Measurements from ENCODE around the gene PLEKHM3. TPM values are rescaled to one million over a fixed set of nuclear protein-coding genes. Genes with fewer than 3 reads are reported as not detected.

PLEKHM3 gene
- total RNA-seq, 1 donor from 2014 or later, result 19.5 TPM

GRCh38 chr2:207835805-207836204 lies 189.5 kb downstream of the PLEKHM3 start:
- no peak overlapping the region for H3K4me3 ChIP-seq
- no peaks in the 10 kb centered on the region for H3K9me3 ChIP-seq (ENCODE audit: low read depth)
- no peak overlapping the region for H3K27ac ChIP-seq
- H3K27me3 ChIP-seq, result no peaks in the 10 kb centered on the region
- no peak overlapping the region for H3K9ac ChIP-seq
- no peaks in the 10 kb centered on the region for H3K36me3 ChIP-seq
- H3K4me1 Mint-ChIP-seq, result peaks cover 13% of the 10 kb centered on the region
- no peak overlapping the region for H3K4me2 ChIP-seq
- TF ChIP-seq CTCF (IDR thresholded peaks at IDR 0.05), result no peak
- no peak for TF ChIP-seq EZH2 (IDR thresholded peaks at IDR 0.05)
- no peak for TF ChIP-seq EZH2phosphoT487 (IDR thresholded peaks at IDR 0.05)
- peaks cover 1% of the 10 kb centered on the region for H3K36me3 Mint-ChIP-seq
- H3K4me3 Mint-ChIP-seq, result no peak overlapping the region
- H3K27ac Mint-ChIP-seq, result no peak overlapping the region
- no peaks in the 10 kb centered on the region for H3K79me2 ChIP-seq (ENCODE audit: low read depth)
- no peaks in the 10 kb centered on the region for H3K27me3 Mint-ChIP-seq (ENCODE audit: insufficient read depth, low read depth)
- no peaks in the 10 kb centered on the region for H3K9me3 Mint-ChIP-seq
- H3F3A ChIP-seq (ENCODE audit: low read depth), result peaks cover 40% of the 10 kb centered on the region
- H4K20me1 ChIP-seq (ENCODE audit: low read depth), result no peaks in the 10 kb centered on the region
- DNase-seq (ENCODE audit: low spot score), result no peak
- no peak overlapping the region for H2AFZ ChIP-seq (replicated peaks)
- peaks cover 50% of the 10 kb centered on the region for H3K4me1 ChIP-seq

- H3K27ac ChIP-seq, result no peak overlapping the region
- H3F3A ChIP-seq (ENCODE audit: low read depth), result peaks cover 19% of the 10 kb centered on the region
- peaks cover 38% of the 10 kb centered on the region for H3K4me1 ChIP-seq
- no peak overlapping the region for H2AFZ ChIP-seq (replicated peaks)
- Mint-ChIP-seq H3K4me3 (no peak overlapping the region), H3K27ac (no peak overlapping the region), H3K9me3 (no peaks in the 10 kb centered on the region), H3K36me3 (peaks cover 1% of the 10 kb centered on the region), H3K27me3 (ENCODE audit: insufficient read depth, low read depth) (peaks cover 3% of the 10 kb centered on the region), H3K4me1 (peaks cover 13% of the 10 kb centered on the region)
- no peak overlapping the region for H3K4me2 ChIP-seq
- H3K4me3 ChIP-seq, result no peak overlapping the region
- no peaks in the 10 kb centered on the region for H3K79me2 ChIP-seq (ENCODE audit: low read depth)
- no peaks in the 10 kb centered on the region for H3K9me3 ChIP-seq (ENCODE audit: low read depth)
- H4K20me1 ChIP-seq (ENCODE audit: low read depth), result no peaks in the 10 kb centered on the region
- DNase-seq (ENCODE audit: low spot score), result no peak
- no peaks in the 10 kb centered on the region for H3K27me3 ChIP-seq
- H3K36me3 ChIP-seq, result no peaks in the 10 kb centered on the region
- TF ChIP-seq CTCF (IDR thresholded peaks at IDR 0.05) (no peak), EZH2phosphoT487 (IDR thresholded peaks at IDR 0.05) (no peak), EZH2 (IDR thresholded peaks at IDR 0.05) (no peak)
- H3K9ac ChIP-seq, result no peak overlapping the region
Observed at GRCh38 chr2:207833251-207833751, 192.0 kb downstream of the PLEKHM3 start.

DNA sequence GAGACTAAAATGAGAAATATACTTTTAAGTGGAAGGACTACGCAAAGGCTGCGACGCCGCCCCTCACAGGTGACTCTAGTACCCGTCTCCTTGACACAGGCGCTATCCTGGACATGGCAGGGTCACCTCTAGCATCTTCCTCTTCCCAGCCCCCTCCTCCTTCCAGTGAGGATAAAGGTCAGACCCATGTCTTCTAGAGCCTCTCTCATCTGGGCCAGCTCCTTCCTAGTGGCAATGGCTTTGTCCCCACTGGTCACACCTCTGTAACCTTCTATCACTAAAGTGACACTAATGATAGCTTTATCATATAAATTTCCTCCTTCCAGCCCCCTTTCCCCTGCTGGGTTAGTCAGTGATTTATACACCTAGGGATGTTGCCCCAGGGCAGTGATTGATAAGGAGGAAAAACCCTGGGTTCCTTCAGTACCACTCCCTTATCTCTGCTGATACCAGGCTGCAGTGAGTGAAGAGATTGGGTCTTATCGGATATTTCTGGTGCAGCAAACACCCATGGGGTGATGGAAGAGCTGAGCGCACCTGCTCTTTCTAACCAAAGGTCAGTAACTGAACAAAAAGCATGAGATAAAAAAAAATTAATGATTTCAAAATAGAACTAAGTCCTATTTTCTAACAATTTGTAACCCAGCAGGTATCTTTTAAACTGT lies 193.6 kb downstream of the PLEKHM3 start:
- H3K27ac Mint-ChIP-seq, result no peak overlapping the region
- Histone ChIP-seq H3K4me3 (no peak overlapping the region), H3K9me3 (ENCODE audit: low read depth) (no peaks in the 10 kb centered on the region), H3K27me3 (no peaks in the 10 kb centered on the region), H3K79me2 (ENCODE audit: low read depth) (no peaks in the 10 kb centered on the region), H3K36me3 (no peaks in the 10 kb centered on the region), H4K20me1 (ENCODE audit: low read depth) (no peaks in the 10 kb centered on the region), H3K4me1 (peaks cover 27% of the 10 kb centered on the region), H3K9ac (no peak overlapping the region), H3F3A (ENCODE audit: low read depth) (peaks cover 6% of the 10 kb centered on the region), H2AFZ (replicated peaks) (no peak overlapping the region), H3K4me2 (no peak overlapping the region), H3K27ac (no peak overlapping the region)
- TF ChIP-seq EZH2phosphoT487 (IDR thresholded peaks at IDR 0.05), result no peak
- TF ChIP-seq EZH2 (IDR thresholded peaks at IDR 0.05), result no peak
- TF ChIP-seq CTCF (IDR thresholded peaks at IDR 0.05), result no peak
- peaks cover 10% of the 10 kb centered on the region for H3K4me1 Mint-ChIP-seq
- no peak for DNase-seq (ENCODE audit: low spot score)
- H3K27me3 Mint-ChIP-seq (ENCODE audit: insufficient read depth, low read depth), result peaks cover 3% of the 10 kb centered on the region
- no peaks in the 10 kb centered on the region for H3K9me3 Mint-ChIP-seq
- H3K36me3 Mint-ChIP-seq, result peaks cover 5% of the 10 kb centered on the region
- no peak overlapping the region for H3K4me3 Mint-ChIP-seq
